OCI-LY7 (cell line): ENCODE results near the gene EBF3. TPM values are rescaled to one million over a fixed set of nuclear protein-coding genes. Genes with fewer than 3 reads are reported as not detected.

ENCODE experiments used
- BruUV-seq: library from RNA; stranded (reverse); fragments of 400-500 nt; replicated peaks from 2 replicates; lab custom pipeline; 2021; lab: Mats Ljungman, UMichigan
- CTCF ChIA-PET: fragments of 300-600 bp; sonication (Branson Sonifier 250); formaldehyde crosslinking; loops from one replicate; lab custom pipeline; 2022; ENCODE audit warnings: antibody characterized with exemption; ENCODE audit not compliant: unreplicated experiment; lab: Charles Lee
- POLR2A ChIA-PET: fragments of 300-600 bp; sonication (Branson Sonifier 250); formaldehyde crosslinking; loops from one replicate; lab custom pipeline; 2022; ENCODE audit warnings: antibody characterized with exemption; lab: Charles Lee
- DNase-seq: peaks from one replicate; pipeline ENCODE4 v3.0.0-alpha.2; 2015; ENCODE audit warnings: low spot score
- H2AFZ ChIP-seq: fragments of 200-600 bp; sonication (generic), shearing (Covaris generic); 2 replicates; pipeline ENCODE4 v1.6.1; 2014; ENCODE audit warnings: mild to moderate bottlenecking, antibody characterized with exemption, low read length, moderate library complexity
- H3K27ac ChIP-seq: fragments of 200-600 bp; sonication (generic); 2 replicates; pipeline ENCODE4 v1.5.1; 2014; ENCODE audit warnings: mixed run types, low read depth, mild to moderate bottlenecking, moderate library complexity, low read length, inconsistent platforms; ENCODE audit not compliant: poor library complexity, severe bottlenecking
- H3K36me3 ChIP-seq: fragments of 200-600 bp; sonication (generic); 2 replicates; pipeline ENCODE4 v1.6.1; 2014; ENCODE audit warnings: mild to moderate bottlenecking, antibody characterized with exemption, low read length, moderate library complexity, mixed read lengths; ENCODE audit not compliant: insufficient read depth
- H3K4me1 ChIP-seq: fragments of 200-600 bp; sonication (generic); 2 replicates; pipeline ENCODE4 v1.5.1; 2014; ENCODE audit warnings: mild to moderate bottlenecking, low read length; ENCODE audit not compliant: insufficient read depth, poor library complexity, severe bottlenecking
- H3K4me2 ChIP-seq: fragments of 200-600 bp; sonication (generic); 2 replicates; pipeline ENCODE4 v1.6.1; 2014; ENCODE audit warnings: mild to moderate bottlenecking, low read length
- H3K4me3 ChIP-seq: fragments of 200-600 bp; sonication (generic); 2 replicates; pipeline ENCODE4 v1.5.1; 2014; ENCODE audit warnings: mild to moderate bottlenecking, low read depth, low read length; ENCODE audit not compliant: poor library complexity, severe bottlenecking
- H3K79me2 ChIP-seq: fragments of 200-600 bp; sonication (generic); 2 replicates; pipeline ENCODE4 v1.6.1; 2016; ENCODE audit warnings: low read depth, mild to moderate bottlenecking, low read length, moderate library complexity, mixed read lengths; ENCODE audit not compliant: insufficient read depth
- H3K9me2 ChIP-seq: fragments of 200-600 bp; sonication (generic); 2 replicates; pipeline ENCODE4 v1.6.1; 2016; ENCODE audit warnings: mild to moderate bottlenecking, low read length, mixed read lengths; ENCODE audit not compliant: insufficient read depth
- H3K9me3 ChIP-seq: fragments of 200-600 bp; sonication (generic); 2 replicates; pipeline ENCODE4 v1.6.1; 2014; ENCODE audit warnings: mild to moderate bottlenecking, mixed run types, low read length, mixed read lengths
- H4K20me1 ChIP-seq: fragments of 200-600 bp; sonication (generic); 2 replicates; pipeline ENCODE4 v1.6.1; 2014; ENCODE audit warnings: mild to moderate bottlenecking, antibody characterized with exemption, low read length, moderate library complexity, mixed read lengths; ENCODE audit not compliant: insufficient read depth
- CTCF ChIP-seq: fragments of 200-600 bp; sonication (generic); conservative IDR thresholded peaks from 2 replicates; pipeline ENCODE4 v1.5.1; 2014; ENCODE audit warnings: mild to moderate bottlenecking, antibody characterized with exemption, low read length, moderate library complexity, mixed read lengths
- EZH2phosphoT487 ChIP-seq: fragments of 200-600 bp; sonication (generic); IDR thresholded peaks from 2 replicates; pipeline ENCODE4 v1.6.1; 2018; ENCODE audit warnings: low read depth, borderline replicate concordance, mild to moderate bottlenecking, mixed run types, antibody characterized with exemption, low read length, moderate library complexity, mixed read lengths
- intact Hi-C: fragments of 100-400 bp; cut with micrococcal nuclease; formaldehyde crosslinking; loops from one replicate; pipeline ENCODE4 v1.10.0; 2022; ENCODE audit not compliant: unreplicated experiment
- total RNA-seq, 2 experiments: library from RNA; depleted of rRNA in 1 of 2; stranded (reverse); fragments of >200 nt in 1 of 2; shearing (Covaris generic) in 1 of 2; gene quantifications; 2 replicates each; pipeline ENCODE4 v1.2.3, GENCODE V29; 2014 to 2022

The EBF3 gene
- total RNA-seq, 2 experiments from 2014 or later, result not detected

- Histone ChIP-seq H3K79me2 (no peaks in the 10 kb centered on the region), H3K4me1 (no peaks in the 10 kb centered on the region), H3K4me3 (no peak overlapping the region), H3K9me2 (no peaks in the 10 kb centered on the region), H4K20me1 (no peaks in the 10 kb centered on the region), H3K36me3 (no peaks in the 10 kb centered on the region), H3K4me2 (no peak overlapping the region), H3K9me3 (no peaks in the 10 kb centered on the region), H2AFZ (no peak overlapping the region), H3K27ac (no peak overlapping the region)
- no peak for DNase-seq
- ChIA-PET CTCF (no interaction called here), POLR2A (no interaction called here)
- TF ChIP-seq EZH2phosphoT487, result no peak
- TF ChIP-seq CTCF, result no peak
- intact Hi-C loops, result no loop called here
- BruUV-seq, result no TSS peak
Measured at GRCh38 chr10:129910861-129911260, 53.2 kb downstream of the EBF3 start.

GRCh38 chr10:129909531-129910256 is 54.4 kb downstream of the EBF3 start:
- intact Hi-C loops, result no loop called here
- H4K20me1 ChIP-seq, result no peaks in the 10 kb centered on the region
- H3K27ac ChIP-seq, result no peak overlapping the region
- H3K36me3 ChIP-seq, result no peaks in the 10 kb centered on the region
- no peak for DNase-seq
- no peaks in the 10 kb centered on the region for H3K79me2 ChIP-seq
- H3K4me3 ChIP-seq, result no peak overlapping the region
- H3K4me1 ChIP-seq, result no peaks in the 10 kb centered on the region
- no TSS peak for BruUV-seq
- H2AFZ ChIP-seq, result no peak overlapping the region
- POLR2A ChIA-PET, result no interaction called here
- H3K9me2 ChIP-seq, result no peaks in the 10 kb centered on the region
- CTCF ChIA-PET, result no interaction called here
- TF ChIP-seq CTCF (no peak), EZH2phosphoT487 (no peak)
- H3K4me2 ChIP-seq, result no peak overlapping the region
- no peaks in the 10 kb centered on the region for H3K9me3 ChIP-seq

- DNase-seq, result no peak
- Histone ChIP-seq H3K36me3 (no peaks in the 10 kb centered on the region), H4K20me1 (no peaks in the 10 kb centered on the region), H3K79me2 (no peaks in the 10 kb centered on the region), H3K4me1 (no peaks in the 10 kb centered on the region), H3K27ac (no peak overlapping the region), H3K4me3 (no peak overlapping the region), H3K9me3 (no peaks in the 10 kb centered on the region), H3K4me2 (no peak overlapping the region), H2AFZ (no peak overlapping the region), H3K9me2 (no peaks in the 10 kb centered on the region)
- ChIA-PET POLR2A (no interaction called here), CTCF (no interaction called here)
- BruUV-seq, result no TSS peak
- intact Hi-C loops, result no loop called here
- no peak for TF ChIP-seq EZH2phosphoT487
- TF ChIP-seq CTCF, result no peak
Measured at GRCh38 chr10:129909080-129909479, 55.0 kb downstream of the EBF3 start.
